Stomach (tissue), 9 donors: Measurements from ENCODE around the gene GLG1. TPM values are rescaled to one million over a fixed set of nuclear protein-coding genes. Genes with fewer than 3 reads are reported as not detected.
"Not testable (repeated sequence)": the region's sequence is repeated elsewhere in the genome, so short reads cannot be mapped to it uniquely, and the experiment has no call there.

Experiments used
- DNase-seq, 2 donors: peaks; one replicate each; pipeline versions ENCODE4 v3.0.0 to v3.0.0-alpha.2; 2013 to 2019
- H3K27ac ChIP-seq, 5 donors: fragments of 200-600 bp in 4 of 5; sonication (generic) in 4 of 5; one replicate each; pipeline ENCODE4 v1.5.1; 2013 to 2019; ENCODE audit warnings: mild to moderate bottlenecking in 1 of 5, moderate library complexity in 1 of 5
- H3K27me3 ChIP-seq, 3 donors: fragments of 200-600 bp; sonication (generic); one replicate each; pipeline ENCODE4 v1.5.1; 2017 to 2019; ENCODE audit warnings: mixed run types in 1 of 3
- H3K36me3 ChIP-seq, 4 donors: fragments of 200-600 bp; sonication (generic); 1 replicate in 3 of 4; 2 replicates in 1 of 4; pipeline ENCODE4 v1.5.1; 2016 to 2019
- H3K4me1 ChIP-seq, 4 donors: fragments of 200-600 bp; sonication (generic); one replicate each; pipeline ENCODE4 v1.5.1; 2016 to 2019
- H3K4me3 ChIP-seq, 4 donors: fragments of 200-600 bp; sonication (generic) in 3 of 4; one replicate each; pipeline ENCODE4 v1.5.1; 2016 to 2019; ENCODE audit warnings: mild to moderate bottlenecking in 1 of 4
- H3K9me3 ChIP-seq, 4 donors: fragments of 200-600 bp; sonication (generic); one replicate each; pipeline ENCODE4 v1.5.1; 2016 to 2019
- CTCF ChIP-seq, 7 experiments: fragments of 450-650 bp in 4 of 7; fragments of 200-600 bp in 3 of 7; sonication (generic) in 3 of 7; IDR thresholded peaks; one replicate each; pipeline ENCODE4 v1.5.1; 2016 to 2019; ENCODE audit warnings: antibody characterized with exemption in 7 of 7, control low read depth in 2 of 7, mild to moderate bottlenecking in 1 of 7
- POLR2A ChIP-seq, 4 donors: fragments of 450-650 bp; IDR thresholded peaks; one replicate each; pipeline ENCODE4 v1.6.1; 2016; ENCODE audit warnings: antibody characterized with exemption in 4 of 4, control low read depth in 2 of 4, mild to moderate bottlenecking in 1 of 4, moderate library complexity in 1 of 4
- POLR2AphosphoS5 ChIP-seq, 3 donors: sonication (generic); formaldehyde crosslinking; IDR thresholded peaks; one replicate each; pipeline ENCODE4 v1.6.1; 2016; ENCODE audit warnings: antibody characterized with exemption in 3 of 3
- WGBS, 5 donors: extraction: QIAGEN DNeasy Blood & Tissue Kit in 3 of 5; methylation state at CpG; one replicate each; pipeline versions ENCODE4 v1.1.5 to v1.1.7; 2013 to 2018; 5-methylcytosine and 5-hydroxymethylcytosine counted together
- intact Hi-C: fragments of 100-400 bp; cut with DNase I; formaldehyde crosslinking; loops from one replicate; pipeline ENCODE4 v1.15.1; 2023; ENCODE audit warnings: low total_unique reads
- polyA plus RNA-seq, 3 donors: library from polyadenylated mRNA; stranded (reverse); fragments of 200-250 nt; gene quantifications; one replicate each; pipeline ENCODE4 v1.2.3, GENCODE V29; 2013
- total RNA-seq, 5 donors: library from RNA; depleted of rRNA; stranded (reverse); fragments of >200 nt; gene quantifications; one replicate each; pipeline versions ENCODE4 v1.1.0 to v1.2.3, GENCODE V29; 2014 to 2016
- donor health status: healthy with polysubstance abuse.
- donor health status: Bipolar disorder and iron deficiency.
- donor health status: healthy.

The GLG1 gene
- total and polyA plus RNA-seq, 8 donors, result 7.6 to 151 (median 46.3) TPM

GRCh38 chr16:74438492-74438979 is 168.4 kb downstream of the GLG1 start:
- intact Hi-C loops, result no loop called here
- no peak overlapping the region for H3K27ac ChIP-seq
- 69 to 78% (median 73%) methylated on average over 7 of the region's 7 CpGs for WGBS, 5 donors
- peaks cover 0 to 11% (median 4%) of the 10 kb centered on the region in 4 donors for H3K36me3 ChIP-seq
- no peaks in the 10 kb centered on the region for H3K27me3 ChIP-seq
- H3K9me3 ChIP-seq, result no peaks in the 10 kb centered on the region
- TF ChIP-seq CTCF (IDR thresholded peaks at IDR 0.05), result no peak
- no peak for TF ChIP-seq POLR2AphosphoS5 (IDR thresholded peaks at IDR 0.05)
- no peaks in the 10 kb centered on the region for H3K4me1 ChIP-seq
- no peak overlapping the region for H3K4me3 ChIP-seq
- DNase-seq, result no peak

- no peak for DNase-seq
- no peak overlapping the region for H3K27ac ChIP-seq
- no peaks in the 10 kb centered on the region for H3K27me3 ChIP-seq
- no peak overlapping the region for H3K4me3 ChIP-seq
- WGBS, 5 donors, result 72 to 80% (median 78%) methylated on average over 5 of the region's 5 CpGs
- H3K9me3 ChIP-seq, result no peaks in the 10 kb centered on the region
- intact Hi-C loops, result no loop called here
- no peaks in the 10 kb centered on the region for H3K4me1 ChIP-seq
- H3K36me3 ChIP-seq, result no peaks in the 10 kb centered on the region
- no peak for TF ChIP-seq POLR2A (IDR thresholded peaks at IDR 0.05)
Measured at GRCh38 chr16:74431516-74431915, 175.4 kb downstream of the GLG1 start.

- intact Hi-C loops, result not testable (repeated sequence)
- 10 to 35% (median 29%) methylated on average over 10 to 13 of the region's 13 CpGs for WGBS, 5 donors
Measured at GRCh38 chr16:74430036-74430712, 176.7 kb downstream of the GLG1 start.

GRCh38 chr16:74428493-74428892 is 178.4 kb downstream of the GLG1 start:
- H3K4me1 ChIP-seq, DNase-seq, intact Hi-C loops, H3K4me3 ChIP-seq, H3K36me3 ChIP-seq, H3K27me3 ChIP-seq, H3K9me3 ChIP-seq, H3K27ac ChIP-seq: not testable (repeated sequence)
- 71 to 86% (median 71%) methylated on average over 1 to 3 of the region's 8 CpGs; no CpG with 5 or more reads in 2 of the 5 donors for WGBS, 5 donors

More at GRCh38 chr16:74430036-74430712, 176.7 kb downstream of the GLG1 start:
- not testable (repeated sequence) for H3K9me3 ChIP-seq, H3K36me3 ChIP-seq, H3K27ac ChIP-seq, H3K27me3 ChIP-seq, H3K4me3 ChIP-seq, H3K4me1 ChIP-seq
- peak; percentile 54 to 67 for DNase-seq
- peak in 5 of 7 experiments; percentile 26 to 72 (median 65) for TF ChIP-seq CTCF (IDR thresholded peaks at IDR 0.05)
- TF ChIP-seq POLR2AphosphoS5 (IDR thresholded peaks at IDR 0.05), result peak in 1 of 3 donors; percentile 23

- H3K36me3 ChIP-seq, H3K4me3 ChIP-seq, H3K27ac ChIP-seq, intact Hi-C loops, H3K27me3 ChIP-seq, H3K4me1 ChIP-seq, DNase-seq, H3K9me3 ChIP-seq: not testable (repeated sequence)
- WGBS, 5 donors, result 57 to 74% (median 64%) methylated on average over 6 of the region's 6 CpGs
Measured at GRCh38 chr16:74425751-74426150, 181.2 kb downstream of the GLG1 start.

GRCh38 chr16:74423721-74424120 is 183.2 kb downstream of the GLG1 start:
- 72 to 94% (median 86%) methylated on average over 1 to 4 of the region's 4 CpGs for WGBS, 5 donors
- intact Hi-C loops, H3K9me3 ChIP-seq, DNase-seq, H3K27ac ChIP-seq, H3K4me1 ChIP-seq, H3K4me3 ChIP-seq, H3K36me3 ChIP-seq, H3K27me3 ChIP-seq: not testable (repeated sequence)

- H3K36me3 ChIP-seq, H3K4me1 ChIP-seq, H3K27me3 ChIP-seq, intact Hi-C loops, DNase-seq, H3K4me3 ChIP-seq, H3K27ac ChIP-seq, H3K9me3 ChIP-seq: not testable (repeated sequence)
- WGBS, 5 donors, result 73 to 83% (median 79%) methylated on average over 5 to 7 of the region's 17 CpGs; no CpG with 5 or more reads in 1 of the 5 donors
Measured at GRCh38 chr16:74422086-74422485, 184.8 kb downstream of the GLG1 start.

- DNase-seq, intact Hi-C loops, H3K36me3 ChIP-seq, H3K27me3 ChIP-seq, H3K4me3 ChIP-seq, H3K4me1 ChIP-seq, H3K9me3 ChIP-seq, H3K27ac ChIP-seq: not testable (repeated sequence)
- 70 to 87% (median 74%) methylated on average over 4 to 11 of the region's 16 CpGs; no CpG with 5 or more reads in 1 of the 5 donors for WGBS, 5 donors
Measured at GRCh38 chr16:74421482-74421785, 185.5 kb downstream of the GLG1 start.

GRCh38 chr16:74420612-74421481 is 186.1 kb downstream of the GLG1 start, which contains the start of gene CLEC18B:
Gene CLEC18B, minus strand, starts transcription at chr16:74421478. Its CDS starts 208 bp downstream, at chr16:74421270.
- H3K27me3 ChIP-seq, H3K4me1 ChIP-seq, intact Hi-C loops, H3K36me3 ChIP-seq, H3K4me3 ChIP-seq, H3K27ac ChIP-seq, H3K9me3 ChIP-seq, DNase-seq: not testable (repeated sequence)
- 60 to 100% (median 75%) methylated on average over 1 to 10 of the region's 27 CpGs for WGBS, 5 donors
